ENCODE results near the gene APOL1. TPM values are rescaled to one million over a fixed set of nuclear protein-coding genes. Genes with fewer than 3 reads are reported as not detected.

The APOL1 gene
- total and polyA plus RNA-seq, 2 of the 4 experiments (the other 2 are of a cell fraction) = 0.36 to 0.77 TPM

- H3K4me1 ChIP-seq (ENCODE audit: control insufficient read depth, insufficient read depth, low read length) = peaks cover 20% of the 10 kb centered on the region
- intact Hi-C loops (cut with micrococcal nuclease) (no loop called here), in situ Hi-C loops (cut with MboI; ENCODE audit: low sequenced_read_pairs) (no loop called here), dilution Hi-C loops (cut with HindIII; ENCODE audit: low sequenced_read_pairs, unreplicated experiment) (no loop called here)
- WGBS, 2 experiments (ENCODE audit: extremely low coverage in 2 of 2, insufficient read length in 1 of 2) = 98% methylated on average over 18 of the region's 19 CpGs; no CpG with 5 or more reads in 1 of the 2 experiments
- peak overlapping the region; percentile 19; the same call in 1 of the 2 replicates for H3K27ac ChIP-seq (ENCODE audit: insufficient read depth, low read length)
- peaks cover 86% of the 10 kb centered on the region for H4K20me1 ChIP-seq (ENCODE audit: insufficient read depth, low read length)
- peaks cover 44 to 89% of the 10 kb centered on the region in 2 experiments for H3K79me1 ChIP-seq (ENCODE audit: low read depth in 1 of 2, low read length in 2 of 2)
- H4K5ac ChIP-seq (ENCODE audit: low read depth, low read length) = no peak overlapping the region
- H3K4ac ChIP-seq (ENCODE audit: low read depth, low read length) = no peak overlapping the region
- H4K8ac ChIP-seq (ENCODE audit: low read depth in 2 of 2, low read length in 2 of 2) = peak overlapping the region in 1 of 2 experiments; percentile 47; a peak in 1 of 4 replicates
- no peak overlapping the region for H3K23ac ChIP-seq (ENCODE audit: low read depth, low read length)
- H3K56ac ChIP-seq (ENCODE audit: extremely low read depth, insufficient read depth, low read length) = no peak overlapping the region
- CTCF ChIA-PET = no interaction called here
- H3K4me3 ChIP-seq (ENCODE audit: insufficient read depth, low read depth, low read length) = no peak overlapping the region
- H3K18ac ChIP-seq (ENCODE audit: low read depth, low read length) = no peak overlapping the region
- H2BK5ac ChIP-seq (ENCODE audit: low read depth, low read length, poor library complexity, severe bottlenecking) = peak overlapping the region; percentile 21
- H4K91ac ChIP-seq (ENCODE audit: insufficient read depth, low read depth, low read length) = no peak overlapping the region
- ATAC-seq (ENCODE audit: low read depth) (no peak), DNase-seq (no peak)
- H3K9me3 ChIP-seq (ENCODE audit: control insufficient read depth, insufficient read depth, low read length) = no peaks in the 10 kb centered on the region
- peak overlapping the region; percentile 18 for H2AFZ ChIP-seq (replicated peaks; ENCODE audit: low read length, poor library complexity)
- H2BK15ac ChIP-seq (ENCODE audit: low read depth, low read length) = no peak overlapping the region
- H3K27me3 ChIP-seq (ENCODE audit: control insufficient read depth, insufficient read depth, low read length) = no peaks in the 10 kb centered on the region
- H3K9me1 ChIP-seq (ENCODE audit: insufficient read depth, low read length) = peaks cover 16% of the 10 kb centered on the region
- TSS peak; percentile 24 for BruUV-seq (replicated peaks)
- POLR2A ChIA-PET (ENCODE audit: unreplicated experiment) = interaction anchor here (0.6 kb wide), 1 partner anchor 26 kb away, joined by 3 read pairs; no protein-coding TSS in a partner anchor
- H3K36me3 ChIP-seq (ENCODE audit: control insufficient read depth, insufficient read depth, low read length) = peaks cover 88% of the 10 kb centered on the region
- H2AK5ac ChIP-seq (ENCODE audit: low read depth, low read length) = peak overlapping the region; percentile 24; the same call in 1 of the 2 replicates
- H3K9ac ChIP-seq (ENCODE audit: low read depth, low read length) = no peak overlapping the region
- H2AK9ac ChIP-seq (replicated peaks; ENCODE audit: low read depth, low read length, poor library complexity) = peak overlapping the region; percentile 56
- H2BK20ac ChIP-seq (ENCODE audit: low read depth, low read length) = no peak overlapping the region
- no peak for TF ChIP-seq USF2 (IDR thresholded peaks at IDR 0.05; ENCODE audit: low read depth, low read length)
- TF ChIP-seq RAD21 (IDR thresholded peaks at IDR 0.05; ENCODE audit: low read length) = no peak
- no peak for TF ChIP-seq CHD1 (IDR thresholded peaks at IDR 0.05; ENCODE audit: low read depth, low read length)
- TF ChIP-seq SMC3 (IDR thresholded peaks at IDR 0.05; ENCODE audit: low read depth, low read length) = no peak
- no peak for TF ChIP-seq RFX5 (IDR thresholded peaks at IDR 0.05; ENCODE audit: low read depth, low read length)
- no peak for TF ChIP-seq CTCF (conservative IDR thresholded peaks at IDR 0.05; ENCODE audit: low read depth, low read length)
- TF ChIP-seq MXI1 (IDR thresholded peaks at IDR 0.05; ENCODE audit: borderline replicate concordance, low read depth, low read length) = no peak
- TF ChIP-seq ELK1 (IDR thresholded peaks at IDR 0.05; ENCODE audit: borderline replicate concordance, low read depth, low read length) = no peak
- no peak for TF ChIP-seq CEBPB (IDR thresholded peaks at IDR 0.05; ENCODE audit: low read depth, low read length)
- no peak for TF ChIP-seq POLR2A (IDR thresholded peaks at IDR 0.05; ENCODE audit: low read depth, low read length)
- H2BK120ac ChIP-seq (ENCODE audit: low read depth, low read length) = no peak overlapping the region
- H3K14ac ChIP-seq (replicated peaks; ENCODE audit: low read depth, low read length) = no peak overlapping the region
- no peak overlapping the region for H3K4me2 ChIP-seq (ENCODE audit: low read depth, low read length)
Measured at GRCh38 chr22:36305813-36306212, 52.9 kb downstream of the APOL1 start.

Measured in IMR-90 (cell line).